Fibroblast of lung (primary cell): Measurements from ENCODE around the gene REEP2.

Experiments
- CTCF ChIP-seq, 2 donors: IDR thresholded peaks in 1 of 2; conservative IDR thresholded peaks in 1 of 2; 1 replicate in 1 of 2; 2 replicates in 1 of 2; pipeline ENCODE4 v1.5.1; 2011 to 2012; ENCODE audit warnings: low read length in 2 of 2, control low read depth in 1 of 2, inconsistent platforms in 1 of 2, low read depth in 1 of 2, mild to moderate bottlenecking in 1 of 2
- EZH2 ChIP-seq: IDR thresholded peaks from 2 replicates; pipeline ENCODE4 v1.5.1; 2012; ENCODE audit warnings: low read length, control low read depth, mild to moderate bottlenecking; ENCODE audit errors: missing control alignments

- TF ChIP-seq CTCF (conservative IDR thresholded peaks at IDR 0.05 in 1 of 2, IDR thresholded peaks at IDR 0.05 in 1 of 2; ENCODE audit: low read depth in 1 of 2, low read length in 2 of 2): no peak
- TF ChIP-seq EZH2: no peak
These were observed 14.7 kb downstream of the REEP2 start for GRCh38 chr5:138453590-138453989.
